Inferior parietal cortex (tissue), 1 donor: ENCODE results near the gene SPTBN1.

Experiments
- DNase-seq: peaks from one replicate; pipeline ENCODE4 v3.0.0-alpha.2; 2016; ENCODE audit errors: extremely low spot score

SPTBN1 gene

DNA sequence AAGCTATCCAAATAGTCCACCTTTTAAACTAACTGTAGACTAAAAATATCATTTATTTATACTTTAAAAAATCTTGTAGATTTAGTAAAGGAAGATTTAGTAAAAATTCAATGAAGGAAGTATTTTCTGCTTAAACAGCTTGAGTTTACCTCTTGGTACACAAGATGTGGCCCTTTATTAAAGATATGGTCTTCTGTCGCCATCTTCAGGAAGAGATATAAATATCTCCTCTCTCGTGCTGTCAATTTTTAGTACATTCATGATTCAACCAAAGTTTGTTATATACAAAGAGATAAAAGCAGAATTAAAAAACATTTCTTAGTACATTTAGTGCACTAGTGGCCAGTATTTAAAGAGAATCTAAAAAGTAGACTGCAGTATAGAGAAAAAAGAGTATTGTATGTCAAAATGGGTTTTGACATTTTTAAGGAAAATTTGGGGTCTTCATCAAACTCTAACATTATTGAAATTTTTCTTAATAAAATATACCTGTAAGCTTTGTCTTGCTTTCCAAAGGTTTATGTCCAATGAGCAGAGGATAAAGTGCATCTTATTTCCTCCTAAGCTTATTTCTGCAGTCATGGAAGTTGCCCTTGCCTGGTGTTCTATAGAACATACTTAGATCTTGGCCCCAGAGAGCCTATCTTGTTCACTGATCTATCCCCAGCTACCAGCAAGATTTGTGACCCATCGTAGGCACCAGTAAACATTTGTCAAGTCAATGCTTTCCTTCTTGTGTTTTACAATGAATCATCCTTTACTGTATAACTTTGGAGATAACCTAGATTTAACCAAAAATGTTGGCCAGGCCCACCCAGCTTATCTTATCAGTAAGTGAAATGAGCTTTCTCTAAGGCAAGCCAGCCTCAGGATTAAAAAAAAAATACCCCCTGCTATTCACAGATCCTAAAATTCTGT lies 248.8 kb downstream of the SPTBN1 start:
- peak; percentile 86 for DNase-seq

DNA sequence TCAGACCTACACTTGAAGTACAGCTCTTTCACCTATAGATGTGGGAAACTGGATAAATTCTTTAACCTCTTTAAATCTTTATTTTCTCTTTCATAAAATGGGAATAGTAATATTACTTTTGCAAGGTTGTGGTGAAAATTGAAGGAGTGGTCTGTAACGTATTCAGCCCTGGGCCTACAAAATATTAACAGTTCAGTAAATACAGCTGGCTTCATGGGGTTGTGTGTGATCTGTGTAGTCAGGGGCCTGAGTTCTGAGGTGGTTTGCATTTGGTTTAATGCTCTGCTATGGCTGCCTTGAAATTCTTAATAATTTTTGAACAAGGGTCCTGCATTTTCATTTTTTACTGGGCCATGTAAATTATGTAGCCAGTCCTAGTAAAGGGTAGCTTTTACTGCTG lies 250.5 kb downstream of the SPTBN1 start:
- DNase-seq, result no peak

DNA sequence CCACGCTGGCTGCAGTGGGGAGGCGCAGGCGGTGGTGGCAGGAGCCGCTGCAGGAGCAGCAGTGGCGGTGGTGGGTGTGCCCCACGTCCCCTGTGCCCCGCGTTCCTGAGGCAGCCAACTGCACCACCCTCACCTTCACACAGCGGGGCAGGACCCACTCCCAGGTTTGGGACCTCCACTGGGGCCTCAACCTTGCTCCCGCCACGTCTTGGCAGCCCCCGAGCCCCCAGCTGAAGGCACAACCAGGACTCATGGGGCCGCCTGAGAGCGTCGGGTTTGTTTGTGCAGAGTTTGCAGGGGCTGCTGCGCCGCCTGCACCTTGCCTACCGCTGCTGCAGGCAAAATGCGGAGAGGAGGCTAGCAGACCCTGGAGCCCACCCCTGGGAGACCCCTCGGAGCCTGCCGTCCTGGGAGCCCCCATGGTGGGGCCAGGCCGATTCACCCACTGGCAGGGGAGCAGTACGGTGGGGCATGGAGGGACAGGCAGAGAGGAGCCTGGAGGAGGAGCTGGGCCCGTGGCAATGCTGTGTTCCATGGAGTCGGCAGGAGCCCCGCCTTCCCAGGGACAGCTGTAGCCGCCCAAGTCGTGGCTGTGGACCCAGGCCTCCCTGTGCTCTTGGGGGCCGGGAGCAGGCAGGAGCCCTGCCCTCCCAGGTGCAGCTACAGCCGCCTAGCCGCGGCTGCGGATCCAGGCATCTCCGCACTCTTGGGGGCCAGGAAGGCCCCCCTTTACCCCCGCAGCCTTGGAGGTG lies 252.6 kb downstream of the SPTBN1 start:
- no peak for DNase-seq

DNA sequence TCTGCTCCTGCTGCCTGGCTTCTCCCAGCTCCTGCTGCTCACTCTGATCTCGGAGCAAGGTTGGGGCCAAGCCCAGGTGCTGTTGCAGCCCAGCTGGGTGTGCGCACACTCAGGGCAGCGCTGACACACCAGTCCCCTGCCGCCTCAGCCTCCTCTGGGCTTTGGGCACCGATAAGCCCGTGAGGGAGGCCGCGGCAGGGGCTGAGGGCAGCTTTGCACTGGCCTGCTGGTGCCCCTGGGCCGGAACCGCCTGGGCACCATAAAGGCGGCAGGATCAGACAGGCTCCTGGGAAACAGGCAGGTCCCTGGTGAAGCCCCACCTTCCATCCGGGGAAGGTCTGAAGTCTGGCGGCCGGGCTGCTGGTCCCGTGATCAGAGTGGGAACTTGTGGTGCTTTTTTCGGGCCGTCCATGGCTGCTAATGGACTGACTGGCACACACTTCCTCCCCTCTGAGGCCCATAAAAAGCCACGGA lies 253.2 kb downstream of the SPTBN1 start:
- DNase-seq, result no peak

DNA sequence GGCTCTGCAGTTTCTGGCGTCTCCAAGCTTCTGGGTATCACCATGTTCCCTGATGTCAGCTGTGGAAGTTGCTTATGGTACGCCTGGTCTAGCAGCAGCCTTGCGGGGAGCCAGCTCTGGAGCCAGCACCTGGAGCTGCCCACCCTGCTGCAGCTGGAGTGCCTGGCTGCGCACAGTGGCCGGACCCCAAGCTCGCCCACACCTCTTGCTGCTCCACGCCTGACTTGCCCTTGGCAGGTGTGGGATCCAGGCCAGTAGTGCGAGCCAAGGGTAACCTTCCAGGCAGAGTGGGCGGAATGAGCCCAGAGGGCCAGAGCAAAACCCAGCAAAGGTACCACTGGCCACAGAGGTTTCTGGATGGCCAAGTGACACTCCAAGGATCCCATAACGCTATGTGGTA lies 254.1 kb downstream of the SPTBN1 start:
- no peak for DNase-seq

DNA sequence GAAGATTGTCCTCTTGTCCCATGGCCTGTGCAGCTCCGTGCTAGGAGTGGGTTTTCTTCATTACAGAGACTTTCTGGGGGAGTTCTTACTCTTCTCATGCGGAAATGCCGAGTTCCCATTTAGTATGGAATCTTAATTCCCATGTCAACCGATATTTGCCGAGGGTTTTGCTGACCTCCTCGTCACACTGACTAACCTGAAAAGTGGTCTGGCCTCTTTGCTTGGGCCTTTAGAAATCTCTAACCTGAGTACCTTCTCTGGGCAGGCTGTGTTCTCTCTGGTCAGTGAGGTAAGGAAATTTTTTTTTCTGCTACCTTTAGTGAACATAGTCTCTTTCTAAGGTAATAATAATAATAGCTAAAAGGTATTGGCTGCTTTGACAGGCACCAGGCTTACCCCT lies 256.4 kb downstream of the SPTBN1 start:
- DNase-seq, result no peak

DNA sequence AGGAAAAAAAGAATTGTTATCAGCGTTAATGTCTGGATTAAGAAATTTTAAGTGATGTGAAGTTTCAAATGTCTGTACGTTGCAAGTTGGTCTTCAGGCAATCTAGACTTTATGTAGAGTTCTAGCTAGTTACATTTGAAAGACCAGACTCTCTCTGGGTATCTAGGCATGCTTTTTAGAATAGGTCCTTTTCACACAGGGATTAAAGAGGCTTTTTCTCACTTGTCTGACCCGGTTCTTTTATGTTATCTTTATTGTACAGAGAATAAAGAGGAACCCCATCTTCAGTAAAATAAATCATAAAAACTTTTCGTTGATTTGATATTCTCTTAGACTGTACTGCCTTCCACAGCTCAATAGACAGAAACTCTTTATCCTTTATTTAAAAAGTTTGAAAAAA lies 258.9 kb downstream of the SPTBN1 start:
- no peak for DNase-seq

DNA sequence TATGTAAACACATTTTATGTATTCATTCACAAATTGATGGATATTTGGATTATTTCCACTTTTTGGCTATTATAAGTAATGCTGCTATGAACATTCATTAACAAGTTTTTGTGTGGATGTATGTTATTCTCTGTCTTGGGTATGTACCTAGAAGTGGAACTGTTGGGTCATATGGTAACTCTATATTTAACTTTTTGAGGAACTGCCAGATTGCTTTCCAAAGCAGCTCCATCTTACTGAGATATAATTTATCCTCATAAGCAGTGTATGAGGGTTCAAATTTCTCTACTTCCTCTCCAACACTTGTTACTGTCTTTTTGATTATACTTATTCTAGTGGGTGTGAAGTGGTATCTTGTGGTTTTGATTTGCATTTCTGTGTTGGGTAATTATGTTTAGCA lies 260.2 kb downstream of the SPTBN1 start:
- no peak for DNase-seq

DNA sequence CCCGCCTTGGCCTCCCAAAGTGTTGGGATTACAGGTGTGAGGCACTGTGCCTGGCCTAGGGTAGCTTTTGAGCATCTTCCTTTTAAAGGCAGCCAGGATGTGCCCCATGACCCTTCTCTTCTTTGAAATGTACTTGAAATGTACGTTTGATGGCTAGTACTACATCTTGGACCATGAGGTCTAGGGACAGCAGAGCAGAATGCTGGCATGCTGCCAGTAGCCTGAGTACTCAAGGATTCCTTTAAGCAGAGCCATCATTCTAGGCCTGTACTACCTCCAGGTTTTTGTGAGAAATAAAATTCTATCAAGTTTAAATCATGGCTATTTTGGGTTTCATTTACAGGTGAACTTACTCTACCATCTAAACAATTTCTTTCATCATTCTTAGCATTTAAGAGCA lies 264.4 kb downstream of the SPTBN1 start:
- no peak for DNase-seq
